GM23338 (cell line): ENCODE measurements around the gene MALRD1. TPM values are rescaled to one million over a fixed set of nuclear protein-coding genes. Genes with fewer than 3 reads are reported as not detected.

Experiments used
- ATAC-seq: fragments of 200-7000 bp; cut with Tn5 transposase; 3 replicates; pipeline ENCODE4 v1.9.1; 2020
- DNase-seq: peaks from one replicate; pipeline ENCODE4 v3.0.0-alpha.2; 2015; ENCODE audit warnings: low spot score
- H2AFZ ChIP-seq: fragments of 200-600 bp; sonication (generic); 2 replicates; pipeline ENCODE4 v1.8.0; 2016; ENCODE audit warnings: antibody characterized with exemption, mild to moderate bottlenecking, moderate library complexity
- H3F3A ChIP-seq: fragments of 200-600 bp; sonication (generic); replicated peaks from 2 replicates; pipeline ENCODE4 v1.8.0; 2017; ENCODE audit warnings: antibody characterized with exemption, mixed run types, low read depth
- H3K27ac ChIP-seq: fragments of 200-600 bp; sonication (generic); 2 replicates; pipeline ENCODE4 v1.6.1; 2016; ENCODE audit warnings: low read depth
- H3K27me3 ChIP-seq: fragments of 200-600 bp; sonication (generic); 2 replicates; pipeline ENCODE4 v1.8.0; 2016; ENCODE audit warnings: mild to moderate bottlenecking, mixed run types, moderate library complexity; ENCODE audit not compliant: insufficient read depth
- H3K36me3 ChIP-seq: fragments of 200-600 bp; sonication (generic); 2 replicates; pipeline ENCODE4 v1.8.0; 2016; ENCODE audit warnings: mild to moderate bottlenecking; ENCODE audit not compliant: insufficient read depth
- H3K4me1 ChIP-seq: fragments of 200-600 bp; sonication (generic); 2 replicates; pipeline ENCODE4 v1.8.0; 2016; ENCODE audit warnings: mild to moderate bottlenecking, moderate library complexity; ENCODE audit not compliant: insufficient read depth
- H3K4me2 ChIP-seq: fragments of 200-600 bp; sonication (generic); 2 replicates; pipeline ENCODE4 v1.7.1; 2017; ENCODE audit warnings: mixed run types
- H3K4me3 ChIP-seq: fragments of 200-600 bp; sonication (generic); 2 replicates; pipeline ENCODE4 v1.6.1; 2016; ENCODE audit warnings: mixed run types
- H3K79me2 ChIP-seq: fragments of 200-600 bp; sonication (generic); replicated peaks from 2 replicates; pipeline ENCODE4 v1.8.0; 2017; ENCODE audit warnings: mild to moderate bottlenecking; ENCODE audit not compliant: insufficient read depth
- H3K9me2 ChIP-seq: fragments of 200-600 bp; sonication (generic); 2 replicates; pipeline ENCODE4 v1.8.0; 2017; ENCODE audit not compliant: insufficient read depth
- H4K20me1 ChIP-seq: fragments of 200-600 bp; sonication (generic); replicated peaks from 2 replicates; pipeline ENCODE4 v1.8.0; 2017; ENCODE audit warnings: mild to moderate bottlenecking; ENCODE audit not compliant: insufficient read depth
- H3K27ac Mint-ChIP-seq: 2 replicates; pipeline ENCODE4 v1.8.0; 2020; ENCODE audit warnings: inconsistent platforms, mild to moderate bottlenecking, moderate library complexity, mixed read lengths
- H3K27me3 Mint-ChIP-seq: 3 replicates; pipeline ENCODE4 v1.8.0; 2022; ENCODE audit warnings: low read depth, mild to moderate bottlenecking, moderate library complexity, mixed read lengths, inconsistent platforms; ENCODE audit not compliant: insufficient read depth, poor library complexity
- H3K36me3 Mint-ChIP-seq: 3 replicates; pipeline ENCODE4 v1.8.0; 2021; ENCODE audit warnings: low read depth, mild to moderate bottlenecking, inconsistent platforms, moderate library complexity, mixed read lengths
- H3K4me1 Mint-ChIP-seq: 3 replicates; pipeline ENCODE4 v1.8.0; 2020; ENCODE audit warnings: mild to moderate bottlenecking, inconsistent platforms, mixed read lengths
- H3K4me3 Mint-ChIP-seq: 3 replicates; pipeline ENCODE4 v1.8.0; 2021; ENCODE audit warnings: moderate library complexity, mild to moderate bottlenecking, inconsistent platforms, mixed read lengths
- H3K9me3 Mint-ChIP-seq: 3 replicates; pipeline ENCODE4 v1.8.0; 2020; ENCODE audit warnings: moderate library complexity, mild to moderate bottlenecking, inconsistent platforms, mixed read lengths
- ETS1 ChIP-seq: IDR thresholded peaks from 2 replicates; pipeline ENCODE4 v1.6.1; 2016; ENCODE audit warnings: antibody characterized with exemption
- NANOG ChIP-seq: IDR thresholded peaks from 2 replicates; pipeline ENCODE4 v1.6.1; 2016; ENCODE audit warnings: antibody characterized with exemption, borderline replicate concordance
- ZNF114 ChIP-seq: fragments of 250-450 bp; sonication (Bioruptor Pico); IDR thresholded peaks from 2 replicates; pipeline ENCODE4 v1.5.0; 2020; ENCODE audit warnings: mild to moderate bottlenecking, moderate library complexity
- polyA plus RNA-seq: library from polyadenylated mRNA; unstranded; fragments of >200 nt; fragmentation: Nextera tagmentation; extraction: Ambion mirVana; gene quantifications from 2 replicates; pipeline ENCODE4 v1.2.1, GENCODE V29; 2016
- total RNA-seq: library from RNA; depleted of rRNA; stranded (reverse); fragments of >200 nt; shearing (Covaris generic); gene quantifications from 2 replicates; pipeline ENCODE4 v1.2.3, GENCODE V29; 2014
- TF ChIP-seq, protein P1 (sequence below): IDR thresholded peaks from one replicate; pipeline ENCODE4 v1.6.1; 2018; ENCODE audit warnings: antibody characterized with exemption; ENCODE audit not compliant: unreplicated experiment

MALRD1 gene
- total and polyA plus RNA-seq, 2 experiments from 2014 or later = 0.42 to 1.9 TPM

DNA sequence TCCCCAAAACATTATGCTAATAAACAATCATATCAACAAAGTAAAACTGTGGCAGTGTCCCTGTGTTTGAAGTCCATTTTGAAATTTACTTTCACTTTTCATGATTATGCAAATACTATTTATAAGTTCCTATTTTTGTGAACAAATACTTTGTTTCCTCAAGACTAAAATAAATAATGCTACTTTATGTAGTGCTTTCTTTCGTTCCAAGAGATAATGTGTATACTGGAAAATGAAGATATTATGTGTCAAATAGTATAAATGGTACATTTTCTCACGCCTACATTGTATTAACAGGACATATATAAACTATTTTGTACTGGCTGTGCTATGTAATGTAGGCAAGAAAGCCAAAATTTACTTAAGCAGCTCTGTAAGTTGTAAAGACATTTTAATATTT is 136.3 kb downstream of the MALRD1 start:
- H3K4me2 ChIP-seq = no peak overlapping the region
- H3K27ac ChIP-seq = no peak overlapping the region
- no peaks in the 10 kb centered on the region for H3K79me2 ChIP-seq
- H3K4me3 Mint-ChIP-seq = no peak overlapping the region
- no peak overlapping the region for H2AFZ ChIP-seq
- DNase-seq (no peak), ATAC-seq (no peak)
- no peaks in the 10 kb centered on the region for H3K4me1 Mint-ChIP-seq
- no peaks in the 10 kb centered on the region for H3K9me3 Mint-ChIP-seq
- no peaks in the 10 kb centered on the region for H3K36me3 Mint-ChIP-seq
- H3K27ac Mint-ChIP-seq = no peak overlapping the region
- H3F3A ChIP-seq = no peaks in the 10 kb centered on the region
- no peaks in the 10 kb centered on the region for H3K36me3 ChIP-seq
- H3K27me3 Mint-ChIP-seq = no peaks in the 10 kb centered on the region
- H3K4me3 ChIP-seq = no peak overlapping the region
- H3K4me1 ChIP-seq = no peaks in the 10 kb centered on the region
- no peaks in the 10 kb centered on the region for H4K20me1 ChIP-seq
- no peaks in the 10 kb centered on the region for H3K9me2 ChIP-seq
- H3K27me3 ChIP-seq = no peaks in the 10 kb centered on the region
- TF ChIP-seq, protein P1, sequence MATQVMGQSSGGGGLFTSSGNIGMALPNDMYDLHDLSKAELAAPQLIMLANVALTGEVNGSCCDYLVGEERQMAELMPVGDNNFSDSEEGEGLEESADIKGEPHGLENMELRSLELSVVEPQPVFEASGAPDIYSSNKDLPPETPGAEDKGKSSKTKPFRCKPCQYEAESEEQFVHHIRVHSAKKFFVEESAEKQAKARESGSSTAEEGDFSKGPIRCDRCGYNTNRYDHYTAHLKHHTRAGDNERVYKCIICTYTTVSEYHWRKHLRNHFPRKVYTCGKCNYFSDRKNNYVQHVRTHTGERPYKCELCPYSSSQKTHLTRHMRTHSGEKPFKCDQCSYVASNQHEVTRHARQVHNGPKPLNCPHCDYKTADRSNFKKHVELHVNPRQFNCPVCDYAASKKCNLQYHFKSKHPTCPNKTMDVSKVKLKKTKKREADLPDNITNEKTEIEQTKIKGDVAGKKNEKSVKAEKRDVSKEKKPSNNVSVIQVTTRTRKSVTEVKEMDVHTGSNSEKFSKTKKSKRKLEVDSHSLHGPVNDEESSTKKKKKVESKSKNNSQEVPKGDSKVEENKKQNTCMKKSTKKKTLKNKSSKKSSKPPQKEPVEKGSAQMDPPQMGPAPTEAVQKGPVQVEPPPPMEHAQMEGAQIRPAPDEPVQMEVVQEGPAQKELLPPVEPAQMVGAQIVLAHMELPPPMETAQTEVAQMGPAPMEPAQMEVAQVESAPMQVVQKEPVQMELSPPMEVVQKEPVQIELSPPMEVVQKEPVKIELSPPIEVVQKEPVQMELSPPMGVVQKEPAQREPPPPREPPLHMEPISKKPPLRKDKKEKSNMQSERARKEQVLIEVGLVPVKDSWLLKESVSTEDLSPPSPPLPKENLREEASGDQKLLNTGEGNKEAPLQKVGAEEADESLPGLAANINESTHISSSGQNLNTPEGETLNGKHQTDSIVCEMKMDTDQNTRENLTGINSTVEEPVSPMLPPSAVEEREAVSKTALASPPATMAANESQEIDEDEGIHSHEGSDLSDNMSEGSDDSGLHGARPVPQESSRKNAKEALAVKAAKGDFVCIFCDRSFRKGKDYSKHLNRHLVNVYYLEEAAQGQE = no peak

GRCh38 chr10:19194866-19195265 is 146.3 kb downstream of the MALRD1 start:
- DNase-seq (no peak), ATAC-seq (no peak)
- no peaks in the 10 kb centered on the region for H3K36me3 Mint-ChIP-seq
- no peaks in the 10 kb centered on the region for H3K36me3 ChIP-seq
- no peak overlapping the region for H3K27ac ChIP-seq
- H3K27me3 ChIP-seq = no peaks in the 10 kb centered on the region
- H3K4me3 ChIP-seq = no peak overlapping the region
- peaks cover 7% of the 10 kb centered on the region; the same call in 1 of the 2 replicates for H3K9me2 ChIP-seq
- H3K79me2 ChIP-seq = no peaks in the 10 kb centered on the region
- H3K9me3 Mint-ChIP-seq = no peaks in the 10 kb centered on the region
- H2AFZ ChIP-seq = no peak overlapping the region
- H3K27ac Mint-ChIP-seq = no peak overlapping the region
- no peaks in the 10 kb centered on the region for H3K4me1 Mint-ChIP-seq
- no peaks in the 10 kb centered on the region for H4K20me1 ChIP-seq
- no peaks in the 10 kb centered on the region for H3K4me1 ChIP-seq
- H3K4me3 Mint-ChIP-seq = no peak overlapping the region
- TF ChIP-seq ETS1 = no peak
- no peak for TF ChIP-seq NANOG
- no peak for TF ChIP-seq ZNF114 (CRISPR knock-in tag)
- H3K27me3 Mint-ChIP-seq = no peaks in the 10 kb centered on the region
- H3F3A ChIP-seq = no peaks in the 10 kb centered on the region
- no peak overlapping the region for H3K4me2 ChIP-seq

- Histone ChIP-seq H2AFZ (no peak overlapping the region), H3K27ac (no peak overlapping the region), H3K4me3 (no peak overlapping the region), H3K27me3 (no peaks in the 10 kb centered on the region), H3F3A (no peaks in the 10 kb centered on the region), H3K9me2 (peaks cover 7% of the 10 kb centered on the region; the same call in 1 of the 2 replicates), H3K4me1 (no peaks in the 10 kb centered on the region), H3K4me2 (no peak overlapping the region), H3K36me3 (no peaks in the 10 kb centered on the region), H3K79me2 (no peaks in the 10 kb centered on the region), H4K20me1 (no peaks in the 10 kb centered on the region)
- Mint-ChIP-seq H3K9me3 (no peaks in the 10 kb centered on the region), H3K27me3 (no peaks in the 10 kb centered on the region), H3K4me3 (no peak overlapping the region), H3K4me1 (no peaks in the 10 kb centered on the region), H3K36me3 (no peaks in the 10 kb centered on the region), H3K27ac (no peak overlapping the region)
- ATAC-seq (no peak), DNase-seq (no peak)
- no peak for TF ChIP-seq ETS1
- TF ChIP-seq ZNF114 (CRISPR knock-in tag) = no peak
Observed at GRCh38 chr10:19195698-19196097, 147.1 kb downstream of the MALRD1 start.
